GM12891 (cell line): ENCODE results near the gene FARP2.

Source experiments
- POLR2AphosphoS5 ChIP-seq: IDR thresholded peaks from 2 replicates; pipeline ENCODE4 v1.6.1; 2011; ENCODE audit warnings: low read depth, low read length, control low read depth
- TAF1 ChIP-seq: IDR thresholded peaks from 2 replicates; pipeline ENCODE4 v1.6.1; 2011; ENCODE audit warnings: low read depth, low read length, control low read depth

- TF ChIP-seq POLR2AphosphoS5 (no peak), TAF1 (no peak)
Observed at GRCh38 chr2:241481687-241482086, 125.6 kb downstream of the FARP2 start.
